Bronchial epithelial cell (primary cell): ENCODE results near the gene CAMTA1. TPM values are rescaled to one million over a fixed set of nuclear protein-coding genes. Genes with fewer than 3 reads are reported as not detected.

Experiments used
- DNase-seq: peaks from one replicate; pipeline ENCODE4 v3.0.0-alpha.2; 2010; ENCODE audit warnings: low read depth
- FAIRE-seq: peaks from 2 replicates; lab custom pipeline; 2011; peaks lifted over from hg19 to GRCh38; lab: Jason Lieb, UNC
- H3K27me3 ChIP-seq: 2 replicates; pipeline ENCODE4 v1.5.1; 2011; ENCODE audit warnings: low read length; ENCODE audit not compliant: control insufficient read depth, insufficient read depth
- H3K36me3 ChIP-seq: 2 replicates; pipeline ENCODE4 v1.5.1; 2011; ENCODE audit warnings: low read length; ENCODE audit not compliant: control insufficient read depth, insufficient read depth
- H3K4me3 ChIP-seq: 2 replicates; pipeline ENCODE4 v1.5.1; 2011; ENCODE audit warnings: mild to moderate bottlenecking, low read depth, low read length, control low read depth
- CTCF ChIP-seq: IDR thresholded peaks from 2 replicates; pipeline ENCODE4 v1.5.1; 2011; ENCODE audit warnings: mild to moderate bottlenecking, moderate library complexity, low read length, control low read depth, inconsistent platforms; ENCODE audit not compliant: insufficient read depth, severe bottlenecking
- total RNA-seq: library from RNA; depleted of rRNA; stranded (reverse); fragments of >200 nt; gene quantifications from 2 replicates; pipeline ENCODE4 v1.2.1, GENCODE V29; 2014

CAMTA1 gene
- total RNA-seq, 1 donor from 2014 or later, result 68.2 TPM

GRCh38 chr1:7343882-7344281 is 558.6 kb downstream of the CAMTA1 start:
- DNase-seq (no peak), FAIRE-seq (no peak)
- TF ChIP-seq CTCF, result no peak
- H3K27me3 ChIP-seq, result peaks cover 2% of the 10 kb centered on the region
- no peak overlapping the region for H3K4me3 ChIP-seq
- no peaks in the 10 kb centered on the region for H3K36me3 ChIP-seq

GRCh38 chr1:7344299-7344698 is 559.0 kb downstream of the CAMTA1 start:
- DNase-seq, result no peak
- Histone ChIP-seq H3K36me3 (no peaks in the 10 kb centered on the region), H3K4me3 (no peak overlapping the region), H3K27me3 (peaks cover 2% of the 10 kb centered on the region)
- TF ChIP-seq CTCF, result no peak
- FAIRE-seq, result no peak

GRCh38 chr1:7345516-7345915 is 560.3 kb downstream of the CAMTA1 start:
- Histone ChIP-seq H3K4me3 (no peak overlapping the region), H3K27me3 (peaks cover 2% of the 10 kb centered on the region), H3K36me3 (no peaks in the 10 kb centered on the region)
- TF ChIP-seq CTCF, result no peak
- no peak for FAIRE-seq
- DNase-seq, result no peak

GRCh38 chr1:7346070-7346596 is 560.9 kb downstream of the CAMTA1 start:
- FAIRE-seq (no peak), DNase-seq (no peak)
- no peak overlapping the region for H3K4me3 ChIP-seq
- TF ChIP-seq CTCF, result no peak
- peaks cover 2% of the 10 kb centered on the region for H3K27me3 ChIP-seq
- no peaks in the 10 kb centered on the region for H3K36me3 ChIP-seq

- H3K27me3 ChIP-seq, result peaks cover 2% of the 10 kb centered on the region
- no peak for FAIRE-seq
- no peaks in the 10 kb centered on the region for H3K36me3 ChIP-seq
- TF ChIP-seq CTCF, result no peak
- no peak overlapping the region for H3K4me3 ChIP-seq
- no peak for DNase-seq
Measured at GRCh38 chr1:7346600-7347570, 561.6 kb downstream of the CAMTA1 start.
